ENCODE measurements around the gene FAM149A.
A peak's percentile ranks its signal among the peaks of the same experiment; 100 is the strongest.

FAM149A gene

DNA sequence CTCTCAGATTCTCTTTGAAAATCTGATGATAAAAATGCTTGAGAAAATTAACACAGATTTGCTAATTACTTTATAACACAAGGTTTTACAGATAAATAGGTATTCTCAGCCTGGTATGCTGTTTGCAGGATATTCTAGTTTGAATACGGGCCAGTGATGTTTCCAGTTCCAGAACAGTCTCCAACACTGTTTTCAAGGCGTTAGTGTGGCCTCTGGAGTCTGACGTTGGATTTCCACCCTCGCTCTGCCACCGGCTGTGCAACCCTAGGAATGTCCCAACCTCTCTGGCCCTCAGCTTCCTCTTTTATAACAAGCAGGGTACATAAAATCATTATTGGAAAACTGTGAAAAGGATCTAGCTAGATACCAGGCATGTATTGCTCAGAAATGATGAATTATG is 63.1 kb downstream of the FAM149A start:
- TF ChIP-seq, protein P1, sequence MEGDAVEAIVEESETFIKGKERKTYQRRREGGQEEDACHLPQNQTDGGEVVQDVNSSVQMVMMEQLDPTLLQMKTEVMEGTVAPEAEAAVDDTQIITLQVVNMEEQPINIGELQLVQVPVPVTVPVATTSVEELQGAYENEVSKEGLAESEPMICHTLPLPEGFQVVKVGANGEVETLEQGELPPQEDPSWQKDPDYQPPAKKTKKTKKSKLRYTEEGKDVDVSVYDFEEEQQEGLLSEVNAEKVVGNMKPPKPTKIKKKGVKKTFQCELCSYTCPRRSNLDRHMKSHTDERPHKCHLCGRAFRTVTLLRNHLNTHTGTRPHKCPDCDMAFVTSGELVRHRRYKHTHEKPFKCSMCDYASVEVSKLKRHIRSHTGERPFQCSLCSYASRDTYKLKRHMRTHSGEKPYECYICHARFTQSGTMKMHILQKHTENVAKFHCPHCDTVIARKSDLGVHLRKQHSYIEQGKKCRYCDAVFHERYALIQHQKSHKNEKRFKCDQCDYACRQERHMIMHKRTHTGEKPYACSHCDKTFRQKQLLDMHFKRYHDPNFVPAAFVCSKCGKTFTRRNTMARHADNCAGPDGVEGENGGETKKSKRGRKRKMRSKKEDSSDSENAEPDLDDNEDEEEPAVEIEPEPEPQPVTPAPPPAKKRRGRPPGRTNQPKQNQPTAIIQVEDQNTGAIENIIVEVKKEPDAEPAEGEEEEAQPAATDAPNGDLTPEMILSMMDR (IDR thresholded peaks at IDR 0.05; ENCODE audit: insufficient read depth, low read depth, low read length, missing control alignments): no peak
- DNase-seq (ENCODE audit: low read depth): no peak
- H3K4me3 ChIP-seq (ENCODE audit: low read depth, low read length): no peak overlapping the region

DNA sequence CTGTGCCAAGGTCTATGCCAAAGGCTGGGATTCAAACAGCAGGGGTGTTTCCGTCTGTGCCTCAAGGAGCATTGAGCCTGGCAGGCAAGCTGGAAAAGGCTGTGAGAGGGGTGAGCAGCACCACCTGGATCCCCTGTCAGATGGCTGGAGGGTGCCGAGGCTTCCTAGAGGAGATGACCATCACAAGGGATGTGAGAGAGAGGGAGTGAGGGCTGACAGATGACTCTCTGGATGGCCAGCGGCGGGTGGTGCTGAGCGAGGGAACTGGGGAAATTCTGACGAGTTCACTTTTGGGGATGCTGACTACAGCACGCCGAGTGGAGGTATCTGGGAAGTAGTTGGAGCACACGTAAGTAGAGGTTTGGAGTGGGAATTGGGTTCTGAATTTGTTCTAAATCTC is 64.2 kb downstream of the FAM149A start:
- H3K4me3 ChIP-seq (ENCODE audit: low read depth, low read length): no peak overlapping the region
- TF ChIP-seq, protein P1 (IDR thresholded peaks at IDR 0.05; ENCODE audit: insufficient read depth, low read depth, low read length, missing control alignments): no peak
- no peak for DNase-seq (ENCODE audit: low read depth)

DNA sequence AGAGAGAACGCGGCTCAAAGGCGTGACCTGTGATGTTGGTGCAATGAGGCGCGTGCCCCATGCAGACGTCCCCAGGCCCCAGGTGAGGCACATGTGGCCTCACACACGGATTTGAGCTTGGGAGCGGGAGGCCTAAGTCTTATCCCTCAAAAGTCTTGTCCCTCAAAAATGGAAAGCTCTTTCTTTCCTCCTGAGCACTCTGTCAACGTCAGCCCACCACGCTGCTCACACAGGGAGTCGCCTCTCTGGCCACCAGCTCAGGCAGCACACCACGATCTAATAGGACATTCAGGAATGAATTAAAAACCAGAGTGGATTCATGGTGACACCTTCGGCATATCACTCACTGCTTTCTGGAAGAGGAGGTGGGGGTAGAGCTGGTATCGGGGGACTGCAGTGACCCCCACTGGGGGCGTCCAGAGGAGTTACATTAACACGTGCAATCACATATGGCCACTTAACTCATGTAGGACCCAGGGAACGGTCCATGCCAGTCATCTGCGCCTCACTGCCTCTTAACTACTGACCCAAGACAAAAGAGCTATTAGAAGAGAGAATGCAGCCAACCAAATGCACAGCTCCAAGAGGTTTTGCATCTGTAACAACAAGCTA is 64.9 kb downstream of the FAM149A start:
- TF ChIP-seq, protein P1 (IDR thresholded peaks at IDR 0.05; ENCODE audit: insufficient read depth, low read depth, low read length, missing control alignments): no peak
- H3K4me3 ChIP-seq (ENCODE audit: low read depth, low read length): no peak overlapping the region
- no peak for DNase-seq (ENCODE audit: low read depth)

DNA sequence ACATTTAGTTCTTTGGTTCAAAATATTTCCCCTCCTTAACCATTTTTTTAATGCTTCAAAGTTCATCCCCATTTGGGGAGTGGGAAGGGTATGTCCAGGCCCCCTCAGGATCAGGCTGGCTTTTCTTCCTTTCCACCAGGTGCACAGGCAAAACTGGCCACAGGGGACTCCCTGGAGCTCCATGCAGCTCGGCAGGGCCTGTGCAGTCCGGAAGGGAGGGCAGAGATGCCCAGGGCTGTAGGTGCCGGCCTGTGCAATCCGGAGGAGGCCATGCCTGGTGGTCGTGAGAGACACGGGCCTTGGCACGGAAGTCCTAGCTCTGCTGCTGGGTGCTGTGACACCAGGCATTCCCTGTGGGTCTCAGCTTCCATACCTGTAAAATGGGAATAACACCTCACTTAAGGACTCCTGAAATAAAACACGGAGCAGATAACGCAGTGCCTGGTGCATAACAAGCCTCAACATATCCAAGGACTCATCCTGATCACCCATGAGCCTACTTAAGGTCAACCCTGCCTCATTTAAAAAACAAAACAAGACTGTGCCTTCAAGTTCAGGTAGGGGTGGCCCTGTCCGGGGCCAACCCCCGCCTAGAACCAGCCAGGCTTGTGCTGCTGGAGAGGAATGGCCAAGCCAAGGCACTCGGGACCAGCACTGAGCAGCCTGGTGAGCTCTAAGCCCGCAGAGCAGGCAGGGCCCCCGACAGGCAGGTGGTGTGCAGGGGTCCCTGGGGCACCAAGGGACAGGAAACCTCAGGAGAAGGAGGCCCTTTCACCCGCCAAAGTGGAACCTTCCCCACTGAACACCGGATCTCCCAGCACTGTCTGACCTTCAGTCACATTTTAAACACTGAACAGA is 65.7 kb downstream of the FAM149A start:
- no peak overlapping the region for H3K4me3 ChIP-seq (ENCODE audit: low read depth, low read length)
- no peak for DNase-seq (ENCODE audit: low read depth)
- TF ChIP-seq, protein P1 (IDR thresholded peaks at IDR 0.05; ENCODE audit: insufficient read depth, low read depth, low read length, missing control alignments): peak; percentile 10

DNA sequence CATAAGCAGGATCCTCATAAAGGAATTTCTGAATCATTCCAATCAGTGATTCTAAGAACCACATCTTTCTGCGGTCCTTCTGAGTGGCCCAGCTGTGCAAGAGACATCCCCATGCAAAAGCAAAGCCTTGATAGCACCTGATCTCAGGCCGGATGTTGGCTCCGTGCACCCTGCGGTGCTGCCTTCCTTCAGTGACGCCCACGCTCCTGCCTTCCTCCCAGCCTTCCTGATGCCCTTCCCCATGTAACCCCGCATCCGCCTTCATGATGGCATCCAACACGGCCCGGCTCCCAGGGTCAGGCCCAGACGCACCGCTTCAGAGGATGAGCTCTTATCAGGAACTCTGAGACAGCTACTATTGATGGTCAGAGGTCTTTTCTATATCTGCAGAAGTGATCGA is 66.5 kb downstream of the FAM149A start:
- TF ChIP-seq, protein P1 (IDR thresholded peaks at IDR 0.05; ENCODE audit: insufficient read depth, low read depth, low read length, missing control alignments): no peak
- no peak overlapping the region for H3K4me3 ChIP-seq (ENCODE audit: low read depth, low read length)
- no peak for DNase-seq (ENCODE audit: low read depth)

DNA sequence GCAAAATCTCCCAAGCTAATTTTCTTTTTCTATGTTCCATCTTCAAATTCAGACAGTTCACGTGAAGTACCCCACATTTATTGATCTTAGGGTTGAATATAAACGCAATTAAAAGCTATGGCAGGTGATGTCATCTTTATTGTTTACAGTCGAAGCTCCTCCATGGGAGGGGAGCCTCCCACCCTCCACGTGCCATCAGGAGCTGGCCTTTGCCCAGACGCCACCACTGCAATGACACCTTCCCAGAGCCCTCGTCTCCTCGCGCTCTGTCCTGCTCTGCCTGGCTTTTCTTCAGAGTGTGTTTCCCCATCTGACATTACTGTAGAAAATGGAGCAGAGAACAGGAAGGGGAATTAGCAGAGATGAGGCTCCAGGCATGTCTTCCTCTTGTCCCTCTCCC is 68.0 kb downstream of the FAM149A start:
- TF ChIP-seq, protein P1 (IDR thresholded peaks at IDR 0.05; ENCODE audit: insufficient read depth, low read depth, low read length, missing control alignments): no peak
- no peak overlapping the region for H3K4me3 ChIP-seq (ENCODE audit: low read depth, low read length)

More for the DNA sequence above, 68.0 kb downstream of the FAM149A start:
- no peak for DNase-seq (ENCODE audit: low read depth)

Measured in GM12865 (cell line).